Measurements from ENCODE around the gene INPP4B.

The INPP4B gene

DNA sequence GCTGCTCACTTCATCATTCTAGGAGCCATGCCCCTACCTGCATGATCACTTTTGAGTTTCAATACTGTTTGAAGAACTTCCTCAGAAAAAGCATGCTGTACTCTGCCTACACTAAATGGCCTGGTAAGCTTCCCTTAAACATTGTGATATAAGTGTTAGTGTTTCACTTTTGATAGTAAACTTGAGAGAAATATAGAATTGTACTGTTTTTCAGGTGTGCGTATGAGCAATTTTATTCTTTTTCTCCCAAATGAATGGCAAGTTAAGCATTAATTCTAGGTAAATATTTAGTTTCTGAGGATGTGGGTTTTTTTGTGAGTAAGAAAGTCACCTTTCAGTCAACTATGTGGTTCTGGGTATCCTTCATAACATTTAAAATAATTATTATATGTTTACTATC is 725.2 kb downstream of the INPP4B start:
- Histone ChIP-seq H3K9me2 (ENCODE audit: low read depth, low read length) (no peaks in the 10 kb centered on the region), H3K9ac (ENCODE audit: low read length) (no peak overlapping the region), H3K79me2 (ENCODE audit: insufficient read depth, low read length) (no peaks in the 10 kb centered on the region), H3K27me3 (ENCODE audit: insufficient read depth, low read length) (no peaks in the 10 kb centered on the region), H3K36me3 (ENCODE audit: insufficient read depth, low read length) (no peaks in the 10 kb centered on the region), H4K20me1 (ENCODE audit: insufficient read depth, low read length) (no peaks in the 10 kb centered on the region), H3K9me3 (ENCODE audit: low read length) (no peaks in the 10 kb centered on the region), H3F3A (ENCODE audit: insufficient read depth, low read length) (no peaks in the 10 kb centered on the region), H3K4me2 (ENCODE audit: low read length) (no peak overlapping the region), H3K27ac (ENCODE audit: low read depth, low read length, poor library complexity, severe bottlenecking) (no peak overlapping the region), H3K4me3 (ENCODE audit: low read depth, low read length, poor library complexity, severe bottlenecking) (no peak overlapping the region), H3K4me1 (ENCODE audit: insufficient read depth, low read length, severe bottlenecking) (no peaks in the 10 kb centered on the region), H2AFZ (ENCODE audit: low read length) (no peak overlapping the region)
- TF ChIP-seq, protein P1, sequence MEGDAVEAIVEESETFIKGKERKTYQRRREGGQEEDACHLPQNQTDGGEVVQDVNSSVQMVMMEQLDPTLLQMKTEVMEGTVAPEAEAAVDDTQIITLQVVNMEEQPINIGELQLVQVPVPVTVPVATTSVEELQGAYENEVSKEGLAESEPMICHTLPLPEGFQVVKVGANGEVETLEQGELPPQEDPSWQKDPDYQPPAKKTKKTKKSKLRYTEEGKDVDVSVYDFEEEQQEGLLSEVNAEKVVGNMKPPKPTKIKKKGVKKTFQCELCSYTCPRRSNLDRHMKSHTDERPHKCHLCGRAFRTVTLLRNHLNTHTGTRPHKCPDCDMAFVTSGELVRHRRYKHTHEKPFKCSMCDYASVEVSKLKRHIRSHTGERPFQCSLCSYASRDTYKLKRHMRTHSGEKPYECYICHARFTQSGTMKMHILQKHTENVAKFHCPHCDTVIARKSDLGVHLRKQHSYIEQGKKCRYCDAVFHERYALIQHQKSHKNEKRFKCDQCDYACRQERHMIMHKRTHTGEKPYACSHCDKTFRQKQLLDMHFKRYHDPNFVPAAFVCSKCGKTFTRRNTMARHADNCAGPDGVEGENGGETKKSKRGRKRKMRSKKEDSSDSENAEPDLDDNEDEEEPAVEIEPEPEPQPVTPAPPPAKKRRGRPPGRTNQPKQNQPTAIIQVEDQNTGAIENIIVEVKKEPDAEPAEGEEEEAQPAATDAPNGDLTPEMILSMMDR (IDR thresholded peaks at IDR 0.05; ENCODE audit: low read length): no peak
- no peak for TF ChIP-seq EZH2 (IDR thresholded peaks at IDR 0.05; ENCODE audit: borderline replicate concordance, low read length)

DNA sequence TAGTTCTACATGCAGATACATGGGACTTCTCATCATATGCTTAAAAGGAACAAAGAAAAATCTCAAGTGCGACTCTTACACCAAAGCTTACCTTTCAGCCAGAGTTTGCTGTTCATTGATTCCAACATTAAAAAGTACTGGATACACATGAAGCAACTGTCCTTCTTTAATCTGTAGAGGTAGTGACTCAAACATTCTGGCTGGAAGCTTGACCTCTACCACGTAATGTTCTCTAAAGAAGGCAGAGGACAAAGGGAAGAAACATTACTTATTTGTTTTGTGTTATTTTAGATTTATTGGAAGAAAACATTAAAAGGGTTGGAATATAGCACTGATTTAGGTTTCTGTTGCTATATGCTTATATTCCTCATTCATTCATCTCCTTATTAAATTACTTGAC is 733.6 kb downstream of the INPP4B start:
- H3K9me3 ChIP-seq (ENCODE audit: low read length): no peaks in the 10 kb centered on the region
- no peaks in the 10 kb centered on the region for H3K9me2 ChIP-seq (ENCODE audit: low read depth, low read length)
- H3K9ac ChIP-seq (ENCODE audit: low read length): no peak overlapping the region
- TF ChIP-seq, protein P1 (IDR thresholded peaks at IDR 0.05; ENCODE audit: low read length): no peak
- no peak for TF ChIP-seq EZH2 (IDR thresholded peaks at IDR 0.05; ENCODE audit: borderline replicate concordance, low read length)
- H3K4me2 ChIP-seq (ENCODE audit: low read length): no peak overlapping the region
- no peaks in the 10 kb centered on the region for H3K4me1 ChIP-seq (ENCODE audit: insufficient read depth, low read length, severe bottlenecking)
- H3K27ac ChIP-seq (ENCODE audit: low read depth, low read length, poor library complexity, severe bottlenecking): no peak overlapping the region
- no peaks in the 10 kb centered on the region for H3F3A ChIP-seq (ENCODE audit: insufficient read depth, low read length)
- no peaks in the 10 kb centered on the region for H3K36me3 ChIP-seq (ENCODE audit: insufficient read depth, low read length)
- no peaks in the 10 kb centered on the region for H4K20me1 ChIP-seq (ENCODE audit: insufficient read depth, low read length)
- no peaks in the 10 kb centered on the region for H3K27me3 ChIP-seq (ENCODE audit: insufficient read depth, low read length)
- H2AFZ ChIP-seq (ENCODE audit: low read length): no peak overlapping the region
- no peaks in the 10 kb centered on the region for H3K79me2 ChIP-seq (ENCODE audit: insufficient read depth, low read length)
- H3K4me3 ChIP-seq (ENCODE audit: low read depth, low read length, poor library complexity, severe bottlenecking): no peak overlapping the region

DNA sequence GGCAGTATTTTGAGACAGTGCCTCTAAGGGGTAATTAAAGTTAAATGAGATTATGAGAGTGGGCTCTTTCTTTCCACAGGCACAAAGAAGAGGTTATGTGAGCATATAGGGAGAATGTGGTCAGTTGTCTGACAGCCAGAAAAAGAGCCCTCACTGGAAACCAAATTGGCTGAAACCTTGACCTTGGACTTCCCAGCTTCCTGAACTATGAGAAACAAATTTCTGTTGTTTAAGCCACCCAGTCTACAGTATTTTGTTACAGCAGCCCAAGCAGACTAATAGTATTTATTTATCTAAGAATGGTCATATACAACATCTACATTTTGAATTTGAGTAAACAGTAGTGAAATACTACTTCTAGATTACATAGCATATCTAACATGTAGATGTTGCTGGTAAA is 736.0 kb downstream of the INPP4B start:
- Histone ChIP-seq H3K4me2 (ENCODE audit: low read length) (no peak overlapping the region), H3K27ac (ENCODE audit: low read depth, low read length, poor library complexity, severe bottlenecking) (no peak overlapping the region), H3K9me3 (ENCODE audit: low read length) (no peaks in the 10 kb centered on the region), H3K9ac (ENCODE audit: low read length) (no peak overlapping the region), H3F3A (ENCODE audit: insufficient read depth, low read length) (no peaks in the 10 kb centered on the region), H3K36me3 (ENCODE audit: insufficient read depth, low read length) (no peaks in the 10 kb centered on the region), H3K27me3 (ENCODE audit: insufficient read depth, low read length) (no peaks in the 10 kb centered on the region), H4K20me1 (ENCODE audit: insufficient read depth, low read length) (no peaks in the 10 kb centered on the region), H3K9me2 (ENCODE audit: low read depth, low read length) (no peaks in the 10 kb centered on the region), H3K79me2 (ENCODE audit: insufficient read depth, low read length) (no peaks in the 10 kb centered on the region), H2AFZ (ENCODE audit: low read length) (no peak overlapping the region), H3K4me1 (ENCODE audit: insufficient read depth, low read length, severe bottlenecking) (no peaks in the 10 kb centered on the region), H3K4me3 (ENCODE audit: low read depth, low read length, poor library complexity, severe bottlenecking) (no peak overlapping the region)
- TF ChIP-seq, protein P1 (IDR thresholded peaks at IDR 0.05; ENCODE audit: low read length): no peak
- TF ChIP-seq EZH2 (IDR thresholded peaks at IDR 0.05; ENCODE audit: borderline replicate concordance, low read length): no peak
